HCT116 (cell line): ENCODE results near the gene USP32. TPM values are rescaled to one million over a fixed set of nuclear protein-coding genes. Genes with fewer than 3 reads are reported as not detected.

Experiments used
- ATAC-seq: fragments of 200-7000 bp; cut with Tn5 transposase; 2 replicates; pipeline ENCODE4 v1.9.1; 2020; ENCODE audit warnings: mild to moderate bottlenecking, moderate library complexity
- BruUV-seq: library from RNA; stranded (reverse); fragments of 400-500 nt; replicated peaks from 2 replicates; lab custom pipeline; 2021; lab: Mats Ljungman, UMichigan
- CTCF ChIA-PET: fragments of 300-600 bp; sonication (Branson Sonifier 250); formaldehyde crosslinking; loops from one replicate; lab custom pipeline; 2021; ENCODE audit warnings: antibody characterized with exemption; lab: Charles Lee
- POLR2A ChIA-PET: fragments of 300-600, 350-600 bp; sonication (Branson Sonifier 250); formaldehyde crosslinking; loops from one replicate; lab custom pipeline; 2021; ENCODE audit warnings: antibody characterized with exemption; lab: Charles Lee
- RAD21 ChIA-PET, 2 experiments: fragments of 300-600 bp; sonication (Branson Sonifier 250); formaldehyde crosslinking; loops; one replicate each; lab custom pipeline; 2023; ENCODE audit warnings: low total read pairs in 2 of 2; ENCODE audit not compliant: uncharacterized antibody in 2 of 2, unreplicated experiment in 2 of 2, low non-redundant PET in 1 of 2; lab: Charles Lee
- DNase-seq: peaks from one replicate; pipeline ENCODE4 v3.0.0-alpha.2; 2010; ENCODE audit warnings: low read depth, low spot score
- H2AFZ ChIP-seq: fragments of 200-600 bp; shearing (Covaris generic), sonication (generic); 2 replicates; pipeline ENCODE4 v1.6.1; 2017; ENCODE audit warnings: low read depth, mixed run types, mixed read lengths, antibody characterized with exemption, low read length; ENCODE audit not compliant: poor library complexity, severe bottlenecking
- H3K27ac ChIP-seq: 2 replicates; pipeline ENCODE4 v1.5.1; 2012; ENCODE audit warnings: low read depth, low read length
- H3K27me3 ChIP-seq: fragments of 200-600 bp; sonication (generic); 2 replicates; pipeline ENCODE4 v1.6.1; 2016; ENCODE audit warnings: mixed run types, low read length, mixed read lengths; ENCODE audit not compliant: insufficient read depth
- H3K36me3 ChIP-seq, 2 experiments: fragments of 200-500 bp in 1 of 2; fragments of 200-600 bp in 1 of 2; sonication (Bioruptor generic) in 1 of 2; sonication (generic) in 1 of 2; 2 replicates each; pipeline versions ENCODE4 v1.5.1 to v1.6.1; 2014 to 2016; ENCODE audit warnings: low read length in 2 of 2, inconsistent platforms in 1 of 2, mixed read lengths in 1 of 2, mixed run types in 1 of 2; ENCODE audit not compliant: insufficient read depth in 2 of 2, control insufficient read depth in 1 of 2
- H3K4me1 ChIP-seq, 2 experiments: fragments of 200-600 bp in 1 of 2; sonication (generic) in 1 of 2; 2 replicates each; pipeline versions ENCODE4 v1.5.1 to v1.6.1; 2012 to 2017; ENCODE audit warnings: low read length in 2 of 2, inconsistent platforms in 1 of 2, mild to moderate bottlenecking in 1 of 2, mixed read lengths in 1 of 2, mixed run types in 1 of 2, moderate library complexity in 1 of 2; ENCODE audit not compliant: insufficient read depth in 2 of 2, control insufficient read depth in 1 of 2
- H3K4me2 ChIP-seq: fragments of 200-600 bp; sonication (generic); 2 replicates; pipeline ENCODE4 v1.6.1; 2017; ENCODE audit warnings: mixed run types, low read length, mixed read lengths
- H3K4me3 ChIP-seq, 2 experiments: fragments of 200-600 bp in 1 of 2; sonication (generic) in 1 of 2; replicated peaks in 1 of 2; 2 replicates each; pipeline ENCODE4 v1.5.1; 2011 to 2016; ENCODE audit warnings: low read length in 2 of 2, control low read depth in 1 of 2, low read depth in 1 of 2, mild to moderate bottlenecking in 1 of 2, mixed read lengths in 1 of 2, mixed run types in 1 of 2
- H3K79me2 ChIP-seq: fragments of 200-600 bp; sonication (generic); 2 replicates; pipeline ENCODE4 v1.6.1; 2017; ENCODE audit warnings: mild to moderate bottlenecking, mixed run types, low read length, moderate library complexity, mixed read lengths; ENCODE audit not compliant: insufficient read depth
- H3K9ac ChIP-seq: fragments of 200-600 bp; sonication (generic); 2 replicates; pipeline ENCODE4 v1.6.1; 2016; ENCODE audit warnings: low read length, mixed read lengths
- H3K9me2 ChIP-seq: fragments of 200-600 bp; sonication (generic), shearing (Covaris generic); 2 replicates; pipeline ENCODE4 v1.6.1; 2017; ENCODE audit warnings: mixed run types, mild to moderate bottlenecking, moderate library complexity; ENCODE audit not compliant: insufficient read depth
- H3K9me3 ChIP-seq, 2 experiments: fragments of 200-500 bp in 1 of 2; fragments of 200-600 bp in 1 of 2; sonication (Bioruptor generic) in 1 of 2; sonication (generic) in 1 of 2; 2 replicates each; pipeline ENCODE4 v1.6.1; 2014 to 2017; ENCODE audit warnings: low read length in 2 of 2, mixed read lengths in 2 of 2, inconsistent platforms in 1 of 2, low read depth in 1 of 2, mild to moderate bottlenecking in 1 of 2, mixed run types in 1 of 2, moderate library complexity in 1 of 2; ENCODE audit not compliant: control insufficient read depth in 1 of 2, insufficient read depth in 1 of 2
- H4K20me1 ChIP-seq: fragments of 200-600 bp; sonication (generic), shearing (Covaris generic); 2 replicates; pipeline ENCODE4 v1.6.1; 2017; ENCODE audit warnings: mixed run types, mild to moderate bottlenecking, moderate library complexity; ENCODE audit not compliant: insufficient read depth
- ATF3 ChIP-seq: IDR thresholded peaks from 2 replicates; pipeline ENCODE4 v1.6.1; 2012
- CTCF ChIP-seq, 3 experiments: fragments of 200-600 bp in 1 of 3; sonication (generic) in 1 of 3; IDR thresholded peaks in 2 of 3; conservative IDR thresholded peaks in 1 of 3; 2 replicates each; pipeline ENCODE4 v1.5.1; 2012 to 2017; ENCODE audit warnings: low read depth in 2 of 3, low read length in 2 of 3, antibody characterized with exemption in 1 of 3, borderline replicate concordance in 1 of 3, control low read depth in 1 of 3, mild to moderate bottlenecking in 1 of 3, mixed read lengths in 1 of 3, mixed run types in 1 of 3, moderate library complexity in 1 of 3; ENCODE audit not compliant: insufficient read depth in 1 of 3
- RAD21 ChIP-seq: IDR thresholded peaks from 2 replicates; pipeline ENCODE4 v1.6.1; 2012; ENCODE audit warnings: low read depth, mild to moderate bottlenecking
- ZFX ChIP-seq: fragments of 450-650 bp; IDR thresholded peaks from 2 replicates; pipeline ENCODE4 v1.6.1; 2017
- ZNF274 ChIP-seq: fragments of 200-500 bp; sonication (Bioruptor generic); IDR thresholded peaks from 2 replicates; pipeline ENCODE4 v1.6.1; 2014; ENCODE audit warnings: mild to moderate bottlenecking, low read depth, low read length, inconsistent platforms
- intact Hi-C: fragments of 100-400 bp; cut with micrococcal nuclease; formaldehyde crosslinking; loops from 2 replicates; pipeline ENCODE4 v1.10.0; 2022
- total RNA-seq: library from RNA; stranded (reverse); gene quantifications from one replicate; pipeline ENCODE4 v1.2.1, GENCODE V29; 2021; ENCODE audit not compliant: unreplicated experiment

The USP32 gene
- total RNA-seq, 1 experiment from 2014 or later = 67.0 TPM

- POLR2A ChIA-PET = no interaction called here
- Histone ChIP-seq H3K27ac (no peak within 1 kb of the TSS), H3K9me3 (no peaks in the 10 kb centered on the region), H3K9ac (no peak within 1 kb of the TSS), H3K36me3 (no peaks in the 10 kb centered on the region), H3K9me2 (no peaks in the 10 kb centered on the region), H2AFZ (no peak within 1 kb of the TSS), H3K27me3 (no peaks in the 10 kb centered on the region), H4K20me1 (no peaks in the 10 kb centered on the region), H3K79me2 (no peaks in the 10 kb centered on the region), H3K4me2 (no peak within 1 kb of the TSS), H3K4me1 (no peaks in the 10 kb centered on the region), H3K4me3 (no peak within 1 kb of the TSS)
- CTCF ChIA-PET = no interaction called here
- 0 out of 2 replicates have a peak, but pooled peaks have one; percentile 10 for ATAC-seq
- RAD21 ChIA-PET = no interaction called here
- BruUV-seq = no TSS peak
- DNase-seq = no peak
- TF ChIP-seq CTCF (IDR thresholded peaks at IDR 0.05 in 2 of 3, conservative IDR thresholded peaks at IDR 0.05 in 1 of 3; ENCODE audit: borderline replicate concordance in 1 of 3, insufficient read depth in 1 of 3, low read depth in 2 of 3, low read length in 2 of 3) = no peak
- TF ChIP-seq ATF3 = no peak
- TF ChIP-seq ZNF274 = no peak
- TF ChIP-seq ZFX = no peak
- TF ChIP-seq RAD21 = no peak
- intact Hi-C loops = no loop called here
Observed at GRCh38 chr17:60422162-60422665, 30.3 kb upstream of the USP32 start, which contains the start of gene CHCT1. CHCT1 (plus strand) TSS chr17:60422489; CDS start chr17:60422593, 104 bp downstream.
